HUES6 (cell line): Measurements from ENCODE around the gene XPO6.

Experiments
- H3K27ac ChIP-seq: 2 replicates; pipeline ENCODE4 v1.7.0; 2013; ENCODE audit warnings: low read depth, mild to moderate bottlenecking, low read length, inconsistent platforms
- H3K27me3 ChIP-seq: 2 replicates; pipeline ENCODE4 v1.6.1; 2013; ENCODE audit warnings: low read length; ENCODE audit not compliant: control insufficient read depth, insufficient read depth
- H3K36me3 ChIP-seq: 2 replicates; pipeline ENCODE4 v1.6.1; 2013; ENCODE audit warnings: low read length; ENCODE audit not compliant: control insufficient read depth, insufficient read depth
- H3K4me1 ChIP-seq: 2 replicates; pipeline ENCODE4 v1.6.1; 2013; ENCODE audit warnings: low read length; ENCODE audit not compliant: control insufficient read depth, insufficient read depth
- H3K4me3 ChIP-seq: 2 replicates; pipeline ENCODE4 v1.5.1; 2013; ENCODE audit warnings: low read depth, low read length
- H3K9ac ChIP-seq: one replicate; pipeline ENCODE4 v1.6.1; 2013; ENCODE audit warnings: mild to moderate bottlenecking, low read length
- H3K9me3 ChIP-seq: 2 replicates; pipeline ENCODE4 v1.6.1; 2013; ENCODE audit warnings: low read depth, low read length; ENCODE audit not compliant: control insufficient read depth, insufficient read depth

Gene XPO6

DNA sequence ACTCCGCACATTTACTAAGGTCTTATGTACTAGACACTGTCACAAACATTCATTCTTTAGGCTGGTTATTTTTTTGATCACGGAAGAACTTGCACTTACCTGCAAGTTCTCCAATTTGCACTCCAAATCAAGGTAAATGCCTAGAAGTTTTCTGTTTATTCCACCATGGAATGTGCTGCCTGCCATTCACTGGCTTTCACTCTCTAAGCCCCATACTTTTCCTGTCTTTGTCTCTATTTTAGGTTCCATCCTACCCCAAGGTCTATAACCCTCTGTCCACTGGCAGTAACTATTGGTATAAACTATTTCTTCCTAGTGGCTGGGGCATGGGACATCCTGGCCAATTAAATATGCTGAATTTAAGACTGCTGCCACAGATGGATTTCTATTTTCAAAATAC, 15.9 kb downstream of the XPO6 start:
- Histone ChIP-seq H3K9me3 (no peaks in the 10 kb centered on the region), H3K4me1 (peaks cover 28% of the 10 kb centered on the region), H3K36me3 (peaks cover 19% of the 10 kb centered on the region), H3K27me3 (no peaks in the 10 kb centered on the region), H3K27ac (no peak overlapping the region), H3K9ac (no peak overlapping the region), H3K4me3 (no peak overlapping the region)

- Histone ChIP-seq H3K4me3 (no peak overlapping the region), H3K4me1 (peaks cover 28% of the 10 kb centered on the region), H3K27me3 (no peaks in the 10 kb centered on the region), H3K36me3 (peaks cover 14% of the 10 kb centered on the region), H3K27ac (no peak overlapping the region), H3K9ac (no peak overlapping the region), H3K9me3 (no peaks in the 10 kb centered on the region)
Observed at GRCh38 chr16:28193530-28194423, 18.0 kb downstream of the XPO6 start.

DNA sequence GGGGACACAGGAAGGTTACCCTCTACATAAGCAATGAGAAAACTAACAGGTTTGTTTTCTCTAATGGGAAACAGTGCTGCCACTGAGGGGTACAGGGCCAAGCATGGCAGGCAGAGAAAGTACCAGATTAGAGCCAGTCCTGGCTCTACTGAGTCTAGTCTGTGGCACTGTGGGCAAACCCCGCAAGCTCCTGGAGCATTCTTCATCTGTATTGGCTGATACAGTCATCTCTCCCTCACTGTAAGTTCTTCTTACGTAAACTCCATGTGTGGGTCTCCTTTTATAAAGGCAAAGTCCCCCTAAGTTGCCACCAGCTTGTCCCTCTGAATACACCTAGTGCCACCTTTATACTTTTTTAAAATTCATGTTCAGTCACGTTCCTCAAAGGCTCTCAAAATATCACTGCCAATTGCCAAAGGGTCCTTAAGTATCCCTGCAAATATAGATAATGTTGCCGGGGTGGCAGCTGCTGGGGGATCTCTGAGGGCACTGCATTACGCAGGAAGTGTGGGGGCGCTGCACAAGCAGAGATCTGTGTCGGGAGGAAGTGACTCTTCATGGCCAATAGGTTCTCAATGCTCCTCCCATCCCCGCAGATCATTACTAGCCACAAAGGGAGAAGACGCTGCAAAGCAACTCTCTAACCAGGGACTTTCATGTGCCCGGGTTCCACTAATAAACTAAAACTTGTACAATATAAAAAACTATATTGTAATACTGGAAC, 18.8 kb downstream of the XPO6 start:
- Histone ChIP-seq H3K4me1 (peaks cover 28% of the 10 kb centered on the region), H3K9ac (no peak overlapping the region), H3K27me3 (no peaks in the 10 kb centered on the region), H3K4me3 (no peak overlapping the region), H3K36me3 (peaks cover 14% of the 10 kb centered on the region), H3K27ac (no peak overlapping the region), H3K9me3 (no peaks in the 10 kb centered on the region)

DNA sequence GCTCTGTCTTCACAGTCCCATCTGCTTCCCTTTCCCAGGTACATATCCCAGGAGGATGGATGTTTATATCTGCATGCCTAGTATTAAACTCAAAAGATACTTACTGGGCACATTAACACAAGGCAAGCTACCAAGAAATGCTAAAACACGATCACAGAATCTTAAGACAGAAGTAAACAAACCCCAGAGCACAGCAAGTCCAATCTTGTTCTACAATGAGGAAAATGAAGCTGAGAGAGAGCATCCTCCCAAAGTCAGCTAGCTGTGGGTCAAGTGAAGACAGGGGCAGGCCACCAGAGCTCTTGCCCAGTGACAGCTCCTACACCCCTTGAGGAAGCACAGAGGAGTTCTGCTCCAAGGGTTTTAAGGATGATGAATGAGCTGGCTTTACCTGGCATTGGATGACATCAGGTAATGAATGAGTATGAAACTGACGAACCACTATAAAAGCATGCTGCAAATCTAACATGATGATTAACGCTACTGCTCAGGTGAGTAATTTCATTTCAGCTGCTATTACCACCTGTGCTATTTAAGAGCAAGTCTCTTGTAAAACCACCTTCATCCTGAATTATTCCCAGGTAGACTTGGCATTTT, 20.3 kb downstream of the XPO6 start:
- H3K27ac ChIP-seq = no peak overlapping the region
- peaks cover 14% of the 10 kb centered on the region for H3K36me3 ChIP-seq
- no peaks in the 10 kb centered on the region for H3K27me3 ChIP-seq
- no peak overlapping the region for H3K9ac ChIP-seq
- H3K9me3 ChIP-seq = no peaks in the 10 kb centered on the region
- H3K4me1 ChIP-seq = peaks cover 28% of the 10 kb centered on the region
- no peak overlapping the region for H3K4me3 ChIP-seq

DNA sequence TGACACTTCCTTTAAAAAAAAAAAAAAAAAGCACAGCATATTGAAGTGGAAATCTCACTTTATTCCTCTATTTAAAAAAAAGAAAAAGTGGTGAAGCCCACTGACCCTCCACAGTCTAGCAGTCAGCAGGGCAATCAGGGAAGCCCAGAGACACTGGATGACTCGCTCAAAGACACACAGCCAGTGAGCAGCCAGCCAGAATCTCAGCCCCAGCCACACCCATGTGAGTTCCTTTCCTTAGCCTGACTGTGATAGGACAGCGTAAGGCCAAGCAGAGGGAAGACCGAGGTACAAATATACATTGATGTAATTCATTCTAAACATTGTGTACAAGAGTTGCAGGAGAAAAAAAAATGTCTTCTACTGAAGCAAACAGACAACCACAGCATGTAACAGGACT, 22.5 kb downstream of the XPO6 start:
- H3K9me3 ChIP-seq = no peaks in the 10 kb centered on the region
- H3K27me3 ChIP-seq = no peaks in the 10 kb centered on the region
- H3K36me3 ChIP-seq = peaks cover 10% of the 10 kb centered on the region; the same call in 1 of the 2 replicates
- no peak overlapping the region for H3K4me3 ChIP-seq
- no peak overlapping the region for H3K27ac ChIP-seq
- H3K9ac ChIP-seq = no peak overlapping the region
- peaks cover 17% of the 10 kb centered on the region for H3K4me1 ChIP-seq

DNA sequence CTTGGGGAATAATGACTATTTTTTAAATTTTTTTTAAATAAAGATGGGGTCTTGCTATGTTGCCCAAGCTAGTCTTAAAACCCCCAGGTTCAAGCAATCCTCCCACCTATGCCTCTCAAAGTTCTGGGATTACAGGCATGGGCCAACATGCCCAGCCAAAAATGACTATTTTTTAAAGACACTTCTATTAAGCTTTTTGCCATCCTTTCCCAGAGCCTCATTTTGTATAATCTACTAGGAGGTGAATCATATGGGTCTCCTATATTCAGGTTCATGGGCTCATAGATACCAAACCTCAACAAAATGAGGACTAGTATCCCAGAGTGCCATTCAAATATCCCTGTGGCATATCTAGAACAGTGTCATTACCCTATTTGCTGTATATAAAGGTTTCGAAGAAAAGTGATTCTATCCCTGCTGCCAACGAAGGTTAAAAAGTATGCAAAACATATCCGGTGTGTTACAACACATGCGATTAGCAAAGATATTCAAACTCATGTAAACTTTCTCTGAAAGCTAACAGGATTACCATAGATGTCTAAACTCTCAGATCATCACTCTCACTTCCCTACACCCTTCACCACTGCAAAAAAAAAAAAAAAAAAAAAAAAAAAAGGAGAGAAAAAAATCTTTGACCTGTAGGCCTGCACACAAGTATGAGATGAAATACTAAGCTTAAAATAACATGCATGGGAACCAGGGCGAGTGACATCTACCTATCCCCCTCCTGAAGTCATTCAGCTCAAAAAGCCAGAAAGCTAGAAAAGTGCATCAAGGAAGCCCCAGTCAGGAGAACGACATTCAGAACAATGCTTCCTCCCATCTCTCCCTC, 23.5 kb downstream of the XPO6 start:
- no peaks in the 10 kb centered on the region for H3K9me3 ChIP-seq
- peaks cover 7% of the 10 kb centered on the region; the same call in 1 of the 2 replicates for H3K36me3 ChIP-seq
- no peak overlapping the region for H3K27ac ChIP-seq
- no peak overlapping the region for H3K9ac ChIP-seq
- H3K4me3 ChIP-seq = no peak overlapping the region
- H3K27me3 ChIP-seq = no peaks in the 10 kb centered on the region
- peaks cover 16% of the 10 kb centered on the region for H3K4me1 ChIP-seq

- no peaks in the 10 kb centered on the region for H3K9me3 ChIP-seq
- H3K27ac ChIP-seq = no peak overlapping the region
- H3K27me3 ChIP-seq = no peaks in the 10 kb centered on the region
- H3K9ac ChIP-seq = no peak overlapping the region
- H3K36me3 ChIP-seq = peaks cover 7% of the 10 kb centered on the region; the same call in 1 of the 2 replicates
- no peak overlapping the region for H3K4me3 ChIP-seq
- peaks cover 12% of the 10 kb centered on the region for H3K4me1 ChIP-seq
Observed at GRCh38 chr16:28187595-28188004, 24.2 kb downstream of the XPO6 start.

DNA sequence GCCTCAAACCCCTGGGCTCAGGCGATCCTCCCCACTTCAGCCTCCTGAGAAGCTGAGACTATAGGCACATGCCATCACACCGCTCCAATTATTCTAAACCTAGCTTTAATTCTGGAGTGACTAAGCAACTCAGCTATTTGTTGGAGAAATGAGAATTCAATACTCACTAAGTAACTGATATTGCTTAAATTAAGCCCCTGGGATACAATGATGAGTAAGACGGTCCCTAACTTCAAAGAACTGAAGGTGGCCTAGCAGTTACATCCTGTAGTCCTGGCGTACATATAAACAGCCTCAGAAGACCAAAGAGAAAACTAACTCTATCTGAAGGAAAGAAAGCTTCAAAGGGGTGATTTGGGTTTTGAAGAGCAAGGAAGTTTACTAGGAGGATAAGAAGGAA, 25.0 kb downstream of the XPO6 start:
- H3K36me3 ChIP-seq = peaks cover 7% of the 10 kb centered on the region; the same call in 1 of the 2 replicates
- H3K9ac ChIP-seq = no peak overlapping the region
- no peaks in the 10 kb centered on the region for H3K27me3 ChIP-seq
- H3K9me3 ChIP-seq = no peaks in the 10 kb centered on the region
- H3K4me1 ChIP-seq = peaks cover 15% of the 10 kb centered on the region
- no peak overlapping the region for H3K4me3 ChIP-seq
- no peak overlapping the region for H3K27ac ChIP-seq

DNA sequence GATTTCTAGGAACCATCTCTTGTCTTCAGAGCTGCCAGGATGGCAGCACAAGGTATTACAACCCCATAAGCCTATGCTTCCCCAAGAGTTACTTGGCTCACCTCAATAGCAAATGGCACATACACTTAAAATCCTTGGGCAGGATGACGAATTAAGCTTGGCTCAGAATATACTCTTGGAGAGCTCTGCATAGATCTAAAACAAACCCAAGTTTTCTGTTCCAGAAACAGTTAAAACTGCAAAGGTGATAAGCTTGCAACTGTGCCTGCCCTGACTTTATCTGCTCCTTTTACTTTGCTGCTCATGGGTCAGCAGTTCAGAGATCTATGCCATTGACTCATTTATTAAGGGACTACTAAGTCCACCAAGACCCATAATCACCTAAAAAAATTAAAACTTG, 26.1 kb downstream of the XPO6 start:
- H3K9me3 ChIP-seq = no peaks in the 10 kb centered on the region
- H3K4me1 ChIP-seq = peaks cover 18% of the 10 kb centered on the region
- H3K4me3 ChIP-seq = no peak overlapping the region
- no peaks in the 10 kb centered on the region for H3K27me3 ChIP-seq
- no peak overlapping the region for H3K9ac ChIP-seq
- H3K36me3 ChIP-seq = peaks cover 7% of the 10 kb centered on the region; the same call in 1 of the 2 replicates
- H3K27ac ChIP-seq = no peak overlapping the region

DNA sequence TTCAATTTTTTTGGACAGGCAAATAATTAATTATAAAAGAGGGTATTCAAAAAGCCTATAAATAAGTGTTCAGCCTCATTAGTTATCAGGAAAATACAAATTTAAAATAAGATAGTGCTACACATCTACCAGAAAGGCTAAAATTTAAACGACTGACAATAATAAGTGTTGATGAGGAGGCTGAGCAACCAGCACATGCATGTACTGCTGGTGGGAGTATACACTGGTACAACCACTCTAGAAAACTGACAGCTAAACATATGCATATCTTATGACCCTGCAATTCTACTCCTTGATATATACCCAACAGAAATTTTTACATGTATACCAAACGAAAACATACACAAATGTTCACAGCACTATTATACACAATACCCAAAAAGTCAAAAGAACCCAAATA, 27.1 kb downstream of the XPO6 start:
- no peak overlapping the region for H3K9ac ChIP-seq
- H3K27ac ChIP-seq = no peak overlapping the region
- peaks cover 5% of the 10 kb centered on the region; the same call in 1 of the 2 replicates for H3K36me3 ChIP-seq
- no peaks in the 10 kb centered on the region for H3K27me3 ChIP-seq
- H3K4me1 ChIP-seq = peaks cover 18% of the 10 kb centered on the region
- no peaks in the 10 kb centered on the region for H3K9me3 ChIP-seq
- H3K4me3 ChIP-seq = no peak overlapping the region
